GM18520 (cell line): ENCODE results near the gene QRFPR.
"Not testable (repeated sequence)": the region's sequence is repeated elsewhere in the genome, so short reads cannot be mapped to it uniquely, and the experiment has no call there.

Experiments used
- ATAC-seq: cut with Tn5 transposase; IDR thresholded peaks from one replicate; pipeline ENCODE4 v1.9.1; 2021; ENCODE audit not compliant: unreplicated experiment

The QRFPR gene

DNA sequence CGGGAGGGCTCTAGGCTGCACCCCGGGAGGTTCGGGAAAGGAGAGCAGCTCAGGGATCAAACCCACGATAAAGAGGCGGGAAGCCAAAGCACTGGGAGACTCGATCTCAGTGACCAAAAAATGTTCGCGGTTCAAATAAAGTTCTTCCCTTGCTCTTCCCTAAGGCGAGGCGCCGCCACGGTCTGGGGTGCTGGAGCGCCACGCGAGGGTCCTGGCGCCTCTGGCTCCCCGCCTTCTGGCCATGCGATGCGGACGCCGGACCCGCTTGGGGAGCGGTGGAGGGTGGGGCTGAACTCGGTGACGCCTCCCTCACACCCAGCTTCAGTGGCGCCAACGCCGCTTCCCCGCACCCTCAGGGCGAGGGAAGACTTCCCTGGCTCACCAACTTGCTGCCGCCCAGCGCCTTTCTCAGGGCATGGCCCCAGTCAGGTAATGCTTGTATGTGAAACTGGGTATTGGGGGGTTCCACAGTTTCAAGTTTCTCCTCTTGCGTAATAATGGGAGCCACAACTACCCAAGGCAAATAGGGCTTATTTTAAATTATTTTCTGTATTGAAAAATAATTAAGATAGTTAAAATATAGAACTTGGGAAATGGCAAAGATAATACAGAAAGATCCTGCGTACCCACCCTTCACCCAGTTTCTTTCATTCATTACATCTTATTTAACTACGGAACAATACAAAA lies at the start of gene QRFPR:
Gene QRFPR (minus strand): TSS at position 243 of the 687 bp plus-strand sequence. CDS start 371 bp downstream, outside the sequence.
- no peak for ATAC-seq

DNA sequence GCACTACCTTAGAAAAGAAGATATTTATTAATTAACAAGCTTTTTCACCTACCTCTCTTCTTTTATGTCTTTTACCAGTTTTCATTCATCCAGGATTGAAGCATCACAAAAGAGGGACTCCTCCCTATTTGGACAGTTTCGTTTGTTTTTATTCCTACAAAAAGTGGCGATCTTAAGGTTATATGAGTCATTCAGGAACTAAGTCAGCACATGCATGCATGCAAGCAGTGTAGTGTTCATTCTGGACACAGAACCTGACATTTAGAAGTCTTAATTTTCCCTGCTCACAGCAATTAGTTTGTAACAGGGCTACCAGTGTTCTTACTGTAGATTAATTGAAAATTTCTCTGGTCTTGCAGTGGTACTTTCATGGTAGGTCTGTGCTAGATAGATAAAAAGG lies 47.9 kb upstream of the QRFPR start:
- no peak for ATAC-seq

DNA sequence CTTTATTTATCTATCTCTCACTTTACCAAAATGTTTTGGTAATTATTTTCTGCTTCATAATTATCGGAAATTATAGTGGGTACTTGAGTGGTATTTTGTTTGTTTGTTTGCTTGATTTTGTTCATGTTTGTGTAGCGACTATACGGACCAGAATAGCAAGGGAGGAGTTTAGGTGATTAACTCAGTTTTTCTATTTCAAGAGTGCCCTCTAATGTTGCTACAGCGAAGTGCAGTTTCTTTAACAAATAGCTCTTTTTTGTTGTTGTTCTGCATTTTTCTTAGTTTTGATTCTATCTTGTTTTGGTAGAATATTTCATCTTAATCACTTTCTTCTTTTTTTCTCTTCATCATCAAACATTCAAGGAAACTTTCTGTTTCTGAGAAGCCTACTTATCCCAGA lies 40.8 kb upstream of the QRFPR start:
- ATAC-seq = no peak

DNA sequence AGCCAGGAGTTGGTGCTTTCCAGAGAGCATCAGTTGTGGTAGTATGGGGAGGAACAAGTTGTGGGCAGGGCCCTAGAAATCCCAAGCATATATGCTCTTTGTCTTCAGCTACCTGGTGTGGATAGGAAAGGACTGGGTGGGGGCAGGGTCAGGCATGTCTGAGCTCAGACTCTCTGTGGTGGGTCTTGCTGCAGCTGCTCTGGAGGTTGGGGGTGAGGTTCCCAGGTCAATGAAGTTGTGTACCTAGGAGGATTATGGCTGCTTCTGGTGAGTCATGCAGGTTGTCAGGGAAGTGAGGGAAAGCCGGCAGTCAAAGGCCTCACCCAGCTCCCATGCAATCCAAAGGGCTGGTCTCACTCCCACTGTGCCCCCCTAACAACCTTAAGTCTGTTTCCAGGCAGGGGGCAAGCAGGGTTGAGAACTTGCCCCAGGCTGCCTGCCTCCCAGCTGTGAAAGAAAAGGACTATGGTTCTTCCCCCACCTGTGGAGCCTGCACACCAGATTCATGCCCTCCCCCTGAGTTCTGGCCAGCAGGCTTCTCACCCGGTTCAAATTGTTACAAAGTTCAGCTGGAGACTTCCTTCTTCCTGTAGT lies 30.4 kb upstream of the QRFPR start:
- no peak for ATAC-seq

GRCh38 chr4:121408567-121408966 lies 27.7 kb upstream of the QRFPR start:
- not testable (repeated sequence) for ATAC-seq

- no peak for ATAC-seq
These were observed 19.8 kb upstream of the QRFPR start for GRCh38 chr4:121400632-121401031.

- ATAC-seq = no peak
These were observed 17.3 kb upstream of the QRFPR start for GRCh38 chr4:121397941-121398601.

DNA sequence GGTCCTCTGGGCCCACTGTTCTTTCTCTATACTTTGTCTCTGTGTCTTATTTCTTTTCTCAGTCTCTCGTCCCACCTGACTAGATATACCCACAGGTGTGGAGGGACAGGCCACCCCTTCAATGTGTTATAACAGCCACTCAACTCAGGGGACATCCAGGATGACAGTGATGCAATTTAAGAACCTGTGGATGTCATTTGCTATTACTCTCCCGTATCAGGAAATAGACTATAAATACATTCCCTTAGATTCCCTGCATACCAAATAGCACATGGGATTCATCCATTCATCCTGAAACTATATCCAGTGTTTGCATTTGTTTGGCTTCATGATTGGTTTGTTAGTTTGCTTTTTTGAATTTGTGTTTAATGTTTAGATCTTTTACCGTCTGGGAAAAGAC lies 16.6 kb upstream of the QRFPR start:
- no peak for ATAC-seq

DNA sequence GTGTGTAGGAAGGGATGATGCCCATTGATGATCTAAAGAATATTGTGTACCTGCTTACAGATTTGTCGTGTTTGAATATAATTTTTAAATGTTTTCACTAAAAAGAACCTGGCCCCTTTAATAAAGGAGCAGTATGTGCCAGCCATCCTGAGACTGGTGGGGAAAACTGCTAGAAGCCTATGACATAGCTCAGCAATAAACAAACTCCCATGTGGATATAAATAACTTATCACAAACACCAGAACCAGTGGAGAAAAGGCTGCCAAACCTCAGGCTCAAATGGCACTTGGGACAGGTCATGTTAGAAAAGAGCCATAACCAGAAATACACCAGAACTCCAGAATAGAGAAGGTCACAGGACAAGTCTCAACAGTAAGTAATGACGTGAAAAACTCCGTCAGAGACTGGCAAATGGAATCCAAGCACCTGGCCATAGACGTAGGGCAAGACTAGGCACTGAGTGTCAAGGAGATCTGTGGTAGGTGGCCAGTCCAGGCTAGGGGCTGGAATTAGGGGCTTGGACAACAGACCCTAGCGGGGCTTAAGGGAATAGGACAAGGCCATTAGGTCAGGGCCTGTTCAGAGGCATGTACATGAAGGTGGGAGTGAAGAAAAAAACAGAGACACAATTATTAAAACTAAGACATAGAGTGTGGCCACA lies 11.7 kb upstream of the QRFPR start:
- ATAC-seq = no peak

- no peak for ATAC-seq
These were observed 9.5 kb upstream of the QRFPR start for GRCh38 chr4:121390335-121390734.

DNA sequence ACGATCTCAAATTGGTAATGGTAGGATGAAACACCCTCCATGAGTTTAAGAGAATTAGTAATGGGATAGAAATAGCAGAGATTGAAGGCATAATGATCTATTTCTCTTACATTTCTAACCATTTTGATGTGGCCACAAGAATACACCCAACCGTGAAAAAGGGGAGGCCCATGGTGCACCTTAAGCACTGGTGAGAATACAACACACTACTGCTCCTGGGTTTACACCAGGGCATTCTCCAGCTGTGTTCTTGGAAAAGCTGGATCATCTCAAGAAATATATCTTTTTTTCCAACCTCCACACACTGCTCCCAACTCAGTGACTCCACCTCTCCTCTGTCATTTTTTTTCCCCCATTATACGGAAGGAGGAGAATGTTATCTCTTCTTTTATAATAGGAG lies 1.5 kb downstream of the QRFPR start:
- no peak for ATAC-seq

GRCh38 chr4:121377076-121377475 lies 3.7 kb downstream of the QRFPR start:
- ATAC-seq = no peak

- ATAC-seq = no peak
These were observed 4.3 kb downstream of the QRFPR start for GRCh38 chr4:121376556-121376955.

GRCh38 chr4:121376097-121376496 lies 4.7 kb downstream of the QRFPR start:
- ATAC-seq = no peak

- no peak for ATAC-seq
These were observed 5.6 kb downstream of the QRFPR start for GRCh38 chr4:121375262-121375661.

DNA sequence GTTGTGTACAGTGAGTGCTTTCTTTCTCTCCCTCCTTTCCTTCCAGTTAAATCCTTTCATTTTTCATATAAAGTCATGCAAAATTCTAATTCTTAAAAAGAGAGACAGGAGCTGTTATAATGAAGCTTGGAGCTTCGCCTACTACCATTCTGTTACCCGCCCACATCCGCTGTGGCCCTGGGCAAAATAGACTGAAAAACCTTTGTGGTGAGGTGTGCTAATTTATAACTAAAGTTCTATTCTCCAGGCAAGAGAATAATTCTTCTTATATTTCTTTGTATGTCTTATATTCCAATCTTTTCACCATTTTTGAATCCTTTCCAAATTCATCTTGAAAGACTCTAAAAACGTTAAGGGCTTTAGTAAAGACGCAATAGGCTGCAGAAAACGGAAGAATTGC lies 7.0 kb downstream of the QRFPR start:
- ATAC-seq = no peak

GRCh38 chr4:121370729-121371325 lies 10.0 kb downstream of the QRFPR start:
- ATAC-seq = no peak

DNA sequence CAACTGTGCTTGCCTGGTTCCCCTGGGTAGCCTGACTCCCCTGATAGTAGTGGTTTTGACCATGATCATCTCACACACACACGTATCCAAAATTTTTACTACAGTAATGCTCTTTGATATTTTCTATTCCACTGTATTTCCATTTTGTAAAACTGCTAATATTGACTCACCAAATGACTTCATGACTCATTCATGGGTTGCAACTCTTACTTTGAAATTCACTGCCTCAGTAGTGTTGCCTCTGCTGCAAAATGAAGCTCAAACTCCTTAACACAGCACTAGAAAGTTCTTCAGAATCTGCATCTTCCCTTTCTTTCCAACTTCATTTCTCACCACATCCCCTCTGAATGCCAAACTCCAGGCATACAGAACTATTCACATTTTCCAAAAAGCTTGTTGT lies 20.3 kb downstream of the QRFPR start:
- no peak for ATAC-seq

DNA sequence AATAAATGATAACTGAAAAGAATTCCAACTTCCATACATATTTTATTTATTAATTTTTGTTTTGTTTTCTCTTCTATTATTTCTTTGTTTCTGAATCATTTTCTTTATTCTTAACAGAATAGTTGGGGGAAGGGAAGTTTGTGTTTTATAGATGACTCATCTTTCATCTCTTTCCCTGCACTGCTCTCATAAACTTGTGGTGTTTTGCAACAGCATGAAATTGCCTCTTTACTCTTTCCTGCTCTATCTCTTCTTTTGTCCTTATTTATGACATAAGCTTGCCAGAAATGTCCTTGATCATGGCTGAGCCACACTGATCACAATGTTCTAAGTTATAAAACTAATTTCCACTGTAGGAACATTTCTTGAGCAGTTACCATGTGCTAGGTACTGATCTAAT lies 22.3 kb downstream of the QRFPR start:
- no peak for ATAC-seq

DNA sequence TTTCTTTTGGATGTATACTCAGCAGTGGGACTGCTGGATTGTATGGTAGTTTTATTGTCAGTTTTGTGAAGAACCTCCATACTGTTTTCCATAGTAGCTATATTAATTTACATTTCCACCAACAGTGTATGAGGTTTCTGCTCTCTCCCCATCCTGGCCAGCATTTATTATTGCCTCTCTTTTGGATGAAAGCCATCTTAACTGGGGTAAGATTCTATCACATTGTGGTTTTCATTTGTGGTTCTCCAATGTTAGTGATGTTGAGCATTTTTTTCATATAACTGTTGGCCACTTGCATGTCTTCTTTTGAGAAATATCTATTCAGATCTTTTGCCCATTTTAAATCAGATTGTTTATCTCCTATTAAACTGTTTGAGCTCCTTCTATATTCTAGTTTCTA lies 27.6 kb downstream of the QRFPR start:
- ATAC-seq = no peak

GRCh38 chr4:121344098-121344497 lies 36.7 kb downstream of the QRFPR start:
- ATAC-seq = no peak
